ENCODE measurements around the gene PLEK2. TPM values are rescaled to one million over a fixed set of nuclear protein-coding genes. Genes with fewer than 3 reads are reported as not detected.

Gene PLEK2
- total RNA-seq, 1 donor from 2014 or later = not detected

GRCh38 chr14:67436006-67436866, 24.3 kb upstream of the PLEK2 start:
- Histone ChIP-seq H3K9me3 (replicated peaks) (no peaks in the 10 kb centered on the region), H3K4me3 (no peak overlapping the region), H3K27ac (replicated peaks) (no peak overlapping the region), H3K27me3 (ENCODE audit: low read depth) (peaks cover 7% of the 10 kb centered on the region), H3K36me3 (no peaks in the 10 kb centered on the region), H3K4me1 (peaks cover 10% of the 10 kb centered on the region)
- no peak for TF ChIP-seq CTCF (IDR thresholded peaks at IDR 0.05; ENCODE audit: borderline replicate concordance)
- DNase-seq = no peak
- intact Hi-C loops (cut with micrococcal nuclease) = no loop called here

GRCh38 chr14:67435603-67436002, 23.6 kb upstream of the PLEK2 start:
- intact Hi-C loops (cut with micrococcal nuclease) = no loop called here
- H3K4me1 ChIP-seq = peaks cover 4% of the 10 kb centered on the region
- no peaks in the 10 kb centered on the region for H3K36me3 ChIP-seq
- no peak overlapping the region for H3K27ac ChIP-seq (replicated peaks)
- H3K4me3 ChIP-seq = no peak overlapping the region
- H3K9me3 ChIP-seq (replicated peaks) = no peaks in the 10 kb centered on the region
- TF ChIP-seq CTCF (IDR thresholded peaks at IDR 0.05; ENCODE audit: borderline replicate concordance) = no peak
- no peak for DNase-seq
- peaks cover 7% of the 10 kb centered on the region for H3K27me3 ChIP-seq (ENCODE audit: low read depth)

GRCh38 chr14:67432050-67432564, 20.1 kb upstream of the PLEK2 start:
- intact Hi-C loops (cut with micrococcal nuclease) = no loop called here
- no peaks in the 10 kb centered on the region for H3K36me3 ChIP-seq
- peaks cover 3% of the 10 kb centered on the region for H3K27me3 ChIP-seq (ENCODE audit: low read depth)
- no peaks in the 10 kb centered on the region for H3K9me3 ChIP-seq (replicated peaks)
- no peak for DNase-seq
- H3K4me3 ChIP-seq = no peak overlapping the region
- no peak overlapping the region for H3K27ac ChIP-seq (replicated peaks)
- TF ChIP-seq CTCF (IDR thresholded peaks at IDR 0.05; ENCODE audit: borderline replicate concordance) = no peak
- H3K4me1 ChIP-seq = peaks cover 19% of the 10 kb centered on the region

- no peaks in the 10 kb centered on the region for H3K9me3 ChIP-seq (replicated peaks)
- peaks cover 19% of the 10 kb centered on the region for H3K4me1 ChIP-seq
- no peak for DNase-seq
- no peaks in the 10 kb centered on the region for H3K36me3 ChIP-seq
- no peak overlapping the region for H3K27ac ChIP-seq (replicated peaks)
- H3K27me3 ChIP-seq (ENCODE audit: low read depth) = peaks cover 5% of the 10 kb centered on the region
- intact Hi-C loops (cut with micrococcal nuclease) = loop anchor here (5.0 kb wide), 1 partner anchor 143 kb away; no protein-coding TSS in a partner anchor
- TF ChIP-seq CTCF (IDR thresholded peaks at IDR 0.05; ENCODE audit: borderline replicate concordance) = no peak
- H3K4me3 ChIP-seq = no peak overlapping the region
These were observed 17.7 kb upstream of the PLEK2 start for GRCh38 chr14:67429510-67430205.

- Histone ChIP-seq H3K9me3 (replicated peaks) (no peaks in the 10 kb centered on the region), H3K27ac (replicated peaks) (no peak overlapping the region), H3K36me3 (no peaks in the 10 kb centered on the region), H3K4me1 (peaks cover 19% of the 10 kb centered on the region), H3K27me3 (ENCODE audit: low read depth) (peaks cover 6% of the 10 kb centered on the region), H3K4me3 (no peak overlapping the region)
- intact Hi-C loops (cut with micrococcal nuclease) = loop anchor here (5.0 kb wide), 1 partner anchor 144 kb away; no protein-coding TSS in a partner anchor
- DNase-seq = no peak
- TF ChIP-seq CTCF (IDR thresholded peaks at IDR 0.05; ENCODE audit: borderline replicate concordance) = no peak
These were observed 16.6 kb upstream of the PLEK2 start for GRCh38 chr14:67428501-67429031.

Measured in left ventricle myocardium inferior (tissue), 1 donor.